Measurements from ENCODE around the gene CLTC. TPM values are rescaled to one million over a fixed set of nuclear protein-coding genes. Genes with fewer than 3 reads are reported as not detected.

Gene CLTC
- total and polyA plus RNA-seq, 2 of the 13 experiments (the other 11 are each of a cell fraction or from before 2014, with no cell fraction given), result 134 to 283 TPM

GRCh38 chr17:59619298-59620063 lies at the start of gene CLTC (continued):
- TF ChIP-seq, protein P1, sequence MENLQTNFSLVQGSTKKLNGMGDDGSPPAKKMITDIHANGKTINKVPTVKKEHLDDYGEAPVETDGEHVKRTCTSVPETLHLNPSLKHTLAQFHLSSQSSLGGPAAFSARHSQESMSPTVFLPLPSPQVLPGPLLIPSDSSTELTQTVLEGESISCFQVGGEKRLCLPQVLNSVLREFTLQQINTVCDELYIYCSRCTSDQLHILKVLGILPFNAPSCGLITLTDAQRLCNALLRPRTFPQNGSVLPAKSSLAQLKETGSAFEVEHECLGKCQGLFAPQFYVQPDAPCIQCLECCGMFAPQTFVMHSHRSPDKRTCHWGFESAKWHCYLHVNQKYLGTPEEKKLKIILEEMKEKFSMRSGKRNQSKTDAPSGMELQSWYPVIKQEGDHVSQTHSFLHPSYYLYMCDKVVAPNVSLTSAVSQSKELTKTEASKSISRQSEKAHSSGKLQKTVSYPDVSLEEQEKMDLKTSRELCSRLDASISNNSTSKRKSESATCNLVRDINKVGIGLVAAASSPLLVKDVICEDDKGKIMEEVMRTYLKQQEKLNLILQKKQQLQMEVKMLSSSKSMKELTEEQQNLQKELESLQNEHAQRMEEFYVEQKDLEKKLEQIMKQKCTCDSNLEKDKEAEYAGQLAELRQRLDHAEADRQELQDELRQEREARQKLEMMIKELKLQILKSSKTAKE (CRISPR knock-in tag; IDR thresholded peaks at IDR 0.05; ENCODE audit: borderline replicate concordance), result peak; percentile 74
- TF ChIP-seq ZNF547 (CRISPR knock-in tag; IDR thresholded peaks at IDR 0.05), result peak; percentile 51; the same call in 1 of the 2 replicates
- TF ChIP-seq TOE1 (CRISPR knock-in tag; IDR thresholded peaks at IDR 0.05), result peak; percentile 84; the same call in 1 of the 2 replicates
- peak; percentile 74 for TF ChIP-seq ZBTB26 (CRISPR knock-in tag; IDR thresholded peaks at IDR 0.05; ENCODE audit: borderline replicate concordance)
- peak; percentile 74; the same call in 1 of the 2 replicates for TF ChIP-seq NR2F2 (IDR thresholded peaks at IDR 0.05; ENCODE audit: borderline replicate concordance, low read depth)
- TF ChIP-seq KDM6A (CRISPR knock-in tag; IDR thresholded peaks at IDR 0.05; ENCODE audit: low read depth), result no peak
- TF ChIP-seq ZNF724P (CRISPR knock-in tag; IDR thresholded peaks at IDR 0.05; ENCODE audit: borderline replicate concordance), result peak; percentile 69; the same call in 1 of the 2 replicates
- TF ChIP-seq ZNF782 (CRISPR knock-in tag; IDR thresholded peaks at IDR 0.05; ENCODE audit: borderline replicate concordance), result 0 out of 2 replicates have a peak, but pooled peaks have one; percentile 19
- no peak; the same call in 1 of the 2 replicates for TF ChIP-seq TSC22D2 (CRISPR knock-in tag; IDR thresholded peaks at IDR 0.05; ENCODE audit: borderline replicate concordance)
- TF ChIP-seq SMAD3 (CRISPR knock-in tag; IDR thresholded peaks at IDR 0.05), result peak; percentile 95
- peak; percentile 63; the same call in 1 of the 2 replicates for TF ChIP-seq ZNF644 (CRISPR knock-in tag; IDR thresholded peaks at IDR 0.05; ENCODE audit: low read depth)
- TF ChIP-seq, protein P2, sequence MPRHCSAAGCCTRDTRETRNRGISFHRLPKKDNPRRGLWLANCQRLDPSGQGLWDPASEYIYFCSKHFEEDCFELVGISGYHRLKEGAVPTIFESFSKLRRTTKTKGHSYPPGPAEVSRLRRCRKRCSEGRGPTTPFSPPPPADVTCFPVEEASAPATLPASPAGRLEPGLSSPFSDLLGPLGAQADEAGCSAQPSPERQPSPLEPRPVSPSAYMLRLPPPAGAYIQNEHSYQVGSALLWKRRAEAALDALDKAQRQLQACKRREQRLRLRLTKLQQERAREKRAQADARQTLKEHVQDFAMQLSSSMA (CRISPR knock-in tag; IDR thresholded peaks at IDR 0.05), result peak; percentile 75; the same call in 1 of the 2 replicates
- TF ChIP-seq KAT7 (CRISPR knock-in tag; IDR thresholded peaks at IDR 0.05; ENCODE audit: borderline replicate concordance), result peak; percentile 92
- peak; percentile 36; the same call in 1 of the 2 replicates for TF ChIP-seq HMG20B (CRISPR knock-in tag; conservative IDR thresholded peaks at IDR 0.05)
- peak; percentile 19; the same call in 1 of the 2 replicates for TF ChIP-seq NR2F6 (IDR thresholded peaks at IDR 0.05)
- peak; percentile 22; the same call in 1 of the 2 replicates for TF ChIP-seq NR2F6 (CRISPR knock-in tag; IDR thresholded peaks at IDR 0.05)
- peak; percentile 96 for TF ChIP-seq POGZ (CRISPR knock-in tag; IDR thresholded peaks at IDR 0.05)
- 0 out of 2 replicates have a peak, but pooled peaks have one; percentile 55 for TF ChIP-seq ZMYM2 (CRISPR knock-in tag; IDR thresholded peaks at IDR 0.05)
- TF ChIP-seq ZSCAN31 (CRISPR knock-in tag; IDR thresholded peaks at IDR 0.05; ENCODE audit: low read depth), result peak; percentile 90
- TF ChIP-seq NFKB2 (CRISPR knock-in tag; IDR thresholded peaks at IDR 0.05; ENCODE audit: borderline replicate concordance), result peak; percentile 93
- no peak for TF ChIP-seq CBX2 (IDR thresholded peaks at IDR 0.05; ENCODE audit: low read depth, low read length)
- 0 out of 2 replicates have a peak, but pooled peaks have one; percentile 47 for TF ChIP-seq CBX2 (CRISPR knock-in tag; IDR thresholded peaks at IDR 0.05; ENCODE audit: low read depth)
- TF ChIP-seq POLR2A (IDR thresholded peaks at IDR 0.05; ENCODE audit: insufficient read depth in 1 of 2, low read depth in 2 of 2, low read length in 2 of 2), result peak; percentile 78 to 97
- TF ChIP-seq, protein P3, sequence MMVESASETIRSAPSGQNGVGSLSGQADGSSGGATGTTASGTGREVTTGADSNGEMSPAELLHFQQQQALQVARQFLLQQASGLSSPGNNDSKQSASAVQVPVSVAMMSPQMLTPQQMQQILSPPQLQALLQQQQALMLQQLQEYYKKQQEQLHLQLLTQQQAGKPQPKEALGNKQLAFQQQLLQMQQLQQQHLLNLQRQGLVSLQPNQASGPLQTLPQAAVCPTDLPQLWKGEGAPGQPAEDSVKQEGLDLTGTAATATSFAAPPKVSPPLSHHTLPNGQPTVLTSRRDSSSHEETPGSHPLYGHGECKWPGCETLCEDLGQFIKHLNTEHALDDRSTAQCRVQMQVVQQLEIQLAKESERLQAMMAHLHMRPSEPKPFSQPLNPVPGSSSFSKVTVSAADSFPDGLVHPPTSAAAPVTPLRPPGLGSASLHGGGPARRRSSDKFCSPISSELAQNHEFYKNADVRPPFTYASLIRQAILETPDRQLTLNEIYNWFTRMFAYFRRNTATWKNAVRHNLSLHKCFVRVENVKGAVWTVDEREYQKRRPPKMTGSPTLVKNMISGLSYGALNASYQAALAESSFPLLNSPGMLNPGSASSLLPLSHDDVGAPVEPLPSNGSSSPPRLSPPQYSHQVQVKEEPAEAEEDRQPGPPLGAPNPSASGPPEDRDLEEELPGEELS (CRISPR knock-in tag; IDR thresholded peaks at IDR 0.05), result peak; percentile 46; the same call in 1 of the 2 replicates
- TF ChIP-seq FOXK1 (CRISPR knock-in tag; IDR thresholded peaks at IDR 0.05; ENCODE audit: borderline replicate concordance, low read depth), result peak; percentile 93
